Effector memory CD8-positive, alpha-beta T cell (primary cell): ENCODE results near the gene CEP89.

ENCODE experiments used
- ATAC-seq: fragments of 150-1000 bp; cut with Tn5 transposase; replicated peaks from 2 replicates; pipeline ENCODE4 v1.10.0; 2021; ENCODE audit warnings: mild to moderate bottlenecking, moderate library complexity
- DNase-seq, 3 experiments: peaks; one replicate each; pipeline ENCODE4 v3.0.0; 2021
- H3K27ac Mint-ChIP-seq, 2 donors: one replicate each; pipeline ENCODE4 v1.8.0; 2022; ENCODE audit warnings: mild to moderate bottlenecking in 2 of 2, mixed read lengths in 2 of 2, moderate library complexity in 2 of 2
- H3K27me3 Mint-ChIP-seq, 2 donors: one replicate each; pipeline ENCODE4 v1.8.0; 2022; ENCODE audit warnings: mixed read lengths in 2 of 2
- H3K36me3 Mint-ChIP-seq: one replicate; pipeline ENCODE4 v1.8.0; 2022; ENCODE audit warnings: mild to moderate bottlenecking, moderate library complexity, mixed read lengths; ENCODE audit not compliant: insufficient read depth
- H3K4me1 Mint-ChIP-seq, 2 donors: one replicate each; pipeline ENCODE4 v1.8.0; 2022; ENCODE audit warnings: low read depth in 2 of 2, mixed read lengths in 2 of 2
- H3K4me3 Mint-ChIP-seq, 2 donors: one replicate each; pipeline ENCODE4 v1.8.0; 2022; ENCODE audit warnings: mild to moderate bottlenecking in 2 of 2, mixed read lengths in 2 of 2, moderate library complexity in 2 of 2
- H3K9me3 Mint-ChIP-seq, 2 donors: one replicate each; pipeline ENCODE4 v1.8.0; 2022; ENCODE audit warnings: mixed read lengths in 2 of 2

The CEP89 gene

GRCh38 chr19:32828643-32829344, 143.0 kb downstream of the CEP89 start:
- peaks cover 3% of the 10 kb centered on the region for H3K36me3 Mint-ChIP-seq
- no peak for ATAC-seq
- no peak for DNase-seq
- no peak overlapping the region for H3K4me3 Mint-ChIP-seq
- H3K9me3 Mint-ChIP-seq = no peaks in the 10 kb centered on the region
- no peak overlapping the region for H3K27ac Mint-ChIP-seq
- peaks cover 5 to 14% of the 10 kb centered on the region in 2 donors for H3K27me3 Mint-ChIP-seq
- H3K4me1 Mint-ChIP-seq = no peaks in the 10 kb centered on the region

GRCh38 chr19:32828139-32828538, 143.6 kb downstream of the CEP89 start:
- DNase-seq (no peak), ATAC-seq (no peak)
- Mint-ChIP-seq H3K36me3 (peaks cover 3% of the 10 kb centered on the region), H3K9me3 (no peaks in the 10 kb centered on the region), H3K27ac (no peak overlapping the region), H3K4me3 (no peak overlapping the region), H3K4me1 (no peaks in the 10 kb centered on the region), H3K27me3 (peaks cover 5 to 20% of the 10 kb centered on the region in 2 donors)
